Adrenal gland (tissue), 5 donors: ENCODE results near the gene EIF2A.
"Not testable (repeated sequence)": the region's sequence is repeated elsewhere in the genome, so short reads cannot be mapped to it uniquely, and the experiment has no call there.

Experiments used
- POLR2A ChIP-seq, 2 donors: fragments of 450-650 bp; IDR thresholded peaks; one replicate each; pipeline ENCODE4 v1.6.1; 2017; ENCODE audit warnings: antibody characterized with exemption in 2 of 2, mild to moderate bottlenecking in 2 of 2, moderate library complexity in 1 of 2
- TF ChIP-seq, protein P1 (sequence below), 6 experiments: fragments of 450-650 bp in 4 of 6; fragments of 200-600 bp in 2 of 6; sonication (generic) in 1 of 6; IDR thresholded peaks; 1 replicate in 5 of 6; 2 replicates in 1 of 6; pipeline versions ENCODE4 v1.5.1 to v1.8.0; 2016 to 2021; ENCODE audit warnings: antibody characterized with exemption in 6 of 6, mild to moderate bottlenecking in 2 of 6, moderate library complexity in 1 of 6
- donor health status: DM: no; HTN: no; CAD: no.

DNA sequence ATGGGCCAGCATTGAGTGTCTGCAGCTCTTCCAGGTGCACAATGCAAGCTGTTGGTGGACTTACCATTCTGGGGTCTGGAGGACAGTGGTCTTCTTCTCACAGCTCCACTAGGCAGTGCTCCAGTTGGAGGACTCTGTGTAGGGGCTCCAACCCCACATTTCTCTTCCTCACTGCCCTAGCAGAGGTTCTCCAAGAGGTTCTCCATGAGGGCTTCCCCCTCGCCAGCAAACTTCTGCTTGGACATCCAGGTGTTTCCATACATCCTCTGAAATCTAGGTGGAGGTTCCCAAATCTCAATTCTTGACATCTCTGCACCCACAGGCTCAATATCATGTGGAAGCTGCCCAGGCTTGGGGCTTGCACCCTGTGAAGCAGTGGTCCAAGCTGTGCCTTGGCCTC, 45.6 kb upstream of the EIF2A start:
- TF ChIP-seq, protein P1, sequence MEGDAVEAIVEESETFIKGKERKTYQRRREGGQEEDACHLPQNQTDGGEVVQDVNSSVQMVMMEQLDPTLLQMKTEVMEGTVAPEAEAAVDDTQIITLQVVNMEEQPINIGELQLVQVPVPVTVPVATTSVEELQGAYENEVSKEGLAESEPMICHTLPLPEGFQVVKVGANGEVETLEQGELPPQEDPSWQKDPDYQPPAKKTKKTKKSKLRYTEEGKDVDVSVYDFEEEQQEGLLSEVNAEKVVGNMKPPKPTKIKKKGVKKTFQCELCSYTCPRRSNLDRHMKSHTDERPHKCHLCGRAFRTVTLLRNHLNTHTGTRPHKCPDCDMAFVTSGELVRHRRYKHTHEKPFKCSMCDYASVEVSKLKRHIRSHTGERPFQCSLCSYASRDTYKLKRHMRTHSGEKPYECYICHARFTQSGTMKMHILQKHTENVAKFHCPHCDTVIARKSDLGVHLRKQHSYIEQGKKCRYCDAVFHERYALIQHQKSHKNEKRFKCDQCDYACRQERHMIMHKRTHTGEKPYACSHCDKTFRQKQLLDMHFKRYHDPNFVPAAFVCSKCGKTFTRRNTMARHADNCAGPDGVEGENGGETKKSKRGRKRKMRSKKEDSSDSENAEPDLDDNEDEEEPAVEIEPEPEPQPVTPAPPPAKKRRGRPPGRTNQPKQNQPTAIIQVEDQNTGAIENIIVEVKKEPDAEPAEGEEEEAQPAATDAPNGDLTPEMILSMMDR (IDR thresholded peaks at IDR 0.05): not testable (repeated sequence)
- TF ChIP-seq POLR2A (IDR thresholded peaks at IDR 0.05): not testable (repeated sequence)
